Measurements from ENCODE around the gene CACNA1S.

CACNA1S gene

GRCh38 chr1:201034671-201035070, 77.6 kb downstream of the CACNA1S start:
- Mint-ChIP-seq H3K36me3 (no peaks in the 10 kb centered on the region), H3K27ac (no peak overlapping the region), H3K4me1 (no peaks in the 10 kb centered on the region), H3K4me3 (no peak overlapping the region), H3K27me3 (no peaks in the 10 kb centered on the region), H3K9me3 (no peaks in the 10 kb centered on the region)
- ATAC-seq, result no peak

DNA sequence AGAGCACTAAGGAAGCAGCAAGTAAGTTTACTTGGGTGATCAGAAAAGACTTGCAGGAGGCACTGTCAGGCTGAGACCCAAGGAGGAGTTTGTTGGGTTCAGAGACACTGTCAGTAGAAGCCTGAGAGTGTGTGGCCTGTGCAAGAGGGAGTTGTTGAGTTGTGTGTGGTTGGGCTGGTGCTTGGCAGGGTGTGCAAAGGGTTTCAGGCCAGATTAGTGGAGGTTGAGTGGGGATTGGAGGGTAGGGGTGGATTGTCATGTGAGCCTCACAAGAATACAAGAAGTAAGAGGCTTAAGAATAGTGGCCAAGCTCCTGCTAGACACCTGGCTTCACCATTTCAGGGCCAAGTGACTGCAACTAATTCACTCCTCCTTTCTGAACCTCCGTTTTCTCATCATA, 79.8 kb downstream of the CACNA1S start:
- no peak overlapping the region for H3K27ac Mint-ChIP-seq

GRCh38 chr1:201028461-201028889, 83.8 kb downstream of the CACNA1S start:
- Mint-ChIP-seq H3K4me3 (no peak overlapping the region), H3K9me3 (no peaks in the 10 kb centered on the region), H3K27ac (no peak overlapping the region), H3K4me1 (peaks cover 33% of the 10 kb centered on the region), H3K27me3 (no peaks in the 10 kb centered on the region), H3K36me3 (no peaks in the 10 kb centered on the region)
- no peak for ATAC-seq

More for the DNA sequence above, 79.8 kb downstream of the CACNA1S start:
- no peak for ATAC-seq
- H3K9me3 Mint-ChIP-seq, result no peaks in the 10 kb centered on the region
- no peaks in the 10 kb centered on the region for H3K27me3 Mint-ChIP-seq
- no peaks in the 10 kb centered on the region for H3K36me3 Mint-ChIP-seq
- no peak overlapping the region for H3K4me3 Mint-ChIP-seq
- no peaks in the 10 kb centered on the region for H3K4me1 Mint-ChIP-seq

GRCh38 chr1:201026836-201027235, 85.4 kb downstream of the CACNA1S start:
- no peaks in the 10 kb centered on the region for H3K9me3 Mint-ChIP-seq
- peaks cover 45% of the 10 kb centered on the region for H3K4me1 Mint-ChIP-seq
- H3K27ac Mint-ChIP-seq, result peak overlapping the region; percentile 56
- no peaks in the 10 kb centered on the region for H3K36me3 Mint-ChIP-seq
- no peaks in the 10 kb centered on the region for H3K27me3 Mint-ChIP-seq
- ATAC-seq, result no peak
- H3K4me3 Mint-ChIP-seq, result no peak overlapping the region

DNA sequence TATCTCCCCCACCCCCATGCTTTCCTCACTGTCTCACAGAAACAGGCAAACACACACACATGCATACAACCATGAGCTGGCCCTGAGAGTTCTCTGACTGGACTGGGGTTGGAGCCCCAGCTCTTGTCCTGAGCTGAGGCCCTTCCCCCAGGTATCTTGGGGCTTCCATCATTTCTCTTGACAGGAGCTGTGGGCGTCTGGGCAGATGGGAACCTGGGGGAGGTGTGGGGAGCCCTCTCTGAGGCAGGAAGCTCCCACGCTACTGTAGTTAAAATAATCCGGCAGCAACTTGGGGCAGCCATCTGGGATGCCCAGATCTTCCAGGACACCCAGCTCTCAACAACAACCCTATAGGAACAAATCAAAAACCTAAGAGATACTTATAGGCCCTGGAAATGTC, 86.0 kb downstream of the CACNA1S start:
- Mint-ChIP-seq H3K9me3 (no peaks in the 10 kb centered on the region), H3K4me1 (peaks cover 51% of the 10 kb centered on the region), H3K27ac (peak overlapping the region; percentile 56), H3K36me3 (no peaks in the 10 kb centered on the region), H3K27me3 (no peaks in the 10 kb centered on the region), H3K4me3 (no peak overlapping the region)
- no peak for ATAC-seq

DNA sequence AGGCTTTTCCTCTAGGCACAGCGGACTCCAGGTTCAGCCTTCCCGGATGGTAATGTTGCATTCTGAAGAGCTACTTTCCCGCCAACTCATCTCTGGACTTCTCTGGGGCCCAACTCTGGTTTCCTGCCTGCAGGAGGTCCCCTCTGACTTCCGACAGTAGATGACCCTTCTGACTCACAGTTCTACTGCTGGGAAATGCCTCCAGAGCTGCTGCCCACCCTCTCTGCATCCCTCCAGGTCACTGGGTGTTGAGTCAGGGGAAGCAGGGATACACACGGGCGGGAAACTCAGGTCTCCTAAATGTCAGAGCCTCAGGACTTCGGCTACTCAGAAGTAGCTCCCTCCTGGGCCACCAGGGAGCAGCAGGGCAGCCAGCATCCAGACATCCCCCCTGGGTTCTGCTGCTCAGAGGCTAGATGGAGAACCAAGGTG, 86.6 kb downstream of the CACNA1S start:
- Mint-ChIP-seq H3K4me1 (peaks cover 57% of the 10 kb centered on the region), H3K4me3 (no peak overlapping the region), H3K36me3 (no peaks in the 10 kb centered on the region), H3K27me3 (no peaks in the 10 kb centered on the region), H3K27ac (peak overlapping the region; percentile 56), H3K9me3 (no peaks in the 10 kb centered on the region)
- no peak for ATAC-seq

- ATAC-seq, result no peak
- H3K27me3 Mint-ChIP-seq, result no peaks in the 10 kb centered on the region
- no peaks in the 10 kb centered on the region for H3K36me3 Mint-ChIP-seq
- H3K9me3 Mint-ChIP-seq, result no peaks in the 10 kb centered on the region
- H3K4me3 Mint-ChIP-seq, result no peak overlapping the region
- peaks cover 67% of the 10 kb centered on the region for H3K4me1 Mint-ChIP-seq
- no peak overlapping the region for H3K27ac Mint-ChIP-seq
Observed at GRCh38 chr1:201024625-201024998, 87.6 kb downstream of the CACNA1S start.

- Mint-ChIP-seq H3K36me3 (no peaks in the 10 kb centered on the region), H3K27ac (no peak overlapping the region), H3K4me3 (peak overlapping the region; percentile 61), H3K9me3 (no peaks in the 10 kb centered on the region), H3K4me1 (peaks cover 72% of the 10 kb centered on the region), H3K27me3 (no peaks in the 10 kb centered on the region)
- no peak for ATAC-seq
Observed at GRCh38 chr1:201023920-201024624, 88.2 kb downstream of the CACNA1S start.

DNA sequence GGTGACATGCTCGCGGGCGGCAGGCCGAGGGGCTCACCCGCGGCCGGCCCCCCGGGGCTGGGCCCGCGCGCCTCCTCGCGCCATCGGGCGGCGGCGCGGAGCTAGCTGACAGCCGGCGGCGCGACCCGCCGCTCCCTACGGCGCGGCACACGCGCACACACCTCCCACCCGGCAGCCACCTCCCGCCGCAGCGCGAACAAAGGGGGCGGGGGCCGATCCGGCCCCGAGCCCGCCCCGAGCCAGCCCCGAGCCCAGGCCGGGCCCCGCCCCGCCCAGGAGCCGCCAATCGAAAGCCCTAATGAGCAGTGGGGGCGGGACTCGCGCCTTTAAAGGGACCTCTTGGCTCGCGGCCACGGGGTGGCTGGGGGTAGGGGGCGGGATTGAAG, 88.7 kb downstream of the CACNA1S start, which contains the start of gene KIF21B:
TSS of gene KIF21B (minus strand) at position 198 of the 386 bp plus-strand sequence. CDS start 331 bp downstream, outside the sequence.
- Mint-ChIP-seq H3K4me1 (peaks cover 76% of the 10 kb centered on the region), H3K27ac (peak within 1 kb of the TSS; percentile 90), H3K4me3 (peak within 1 kb of the TSS; percentile 91), H3K27me3 (no peaks in the 10 kb centered on the region), H3K36me3 (no peaks in the 10 kb centered on the region), H3K9me3 (no peaks in the 10 kb centered on the region)
- ATAC-seq, result peak; percentile 93

DNA sequence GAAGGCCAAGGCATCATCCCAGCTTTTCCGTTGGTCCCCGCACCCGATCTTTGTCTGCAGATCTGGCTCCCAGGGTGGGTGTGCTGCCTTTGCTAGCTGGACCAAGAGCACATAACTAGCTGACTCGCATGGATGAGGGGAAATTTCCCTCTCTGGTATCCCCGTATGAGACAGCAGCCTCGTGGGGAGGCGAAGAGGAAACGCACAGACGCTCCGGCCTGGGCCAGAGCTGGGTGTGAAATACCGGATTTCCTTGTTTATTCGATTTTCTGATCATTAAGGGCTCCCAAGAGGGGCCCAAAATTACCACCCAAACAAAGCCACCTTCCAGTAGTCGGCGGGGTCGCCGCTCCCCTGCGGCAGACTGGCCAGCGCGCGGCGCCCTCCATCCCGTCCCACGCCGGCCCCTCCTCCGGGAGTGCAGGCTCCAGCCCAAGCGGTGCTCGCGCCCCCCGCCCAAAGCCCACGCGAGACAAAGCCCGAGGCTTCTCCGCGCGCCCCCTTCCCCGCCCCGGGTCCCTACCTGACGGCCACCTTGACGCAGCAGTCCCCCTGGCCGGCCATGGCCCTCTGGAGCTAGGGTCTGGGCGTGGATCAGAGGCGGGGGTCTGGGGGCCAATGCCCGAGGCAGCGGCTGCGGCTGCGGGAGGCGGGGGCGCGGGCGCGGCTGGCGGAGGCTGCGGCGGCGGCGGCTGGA, 89.3 kb downstream of the CACNA1S start:
- Mint-ChIP-seq H3K36me3 (no peaks in the 10 kb centered on the region), H3K4me1 (peaks cover 81% of the 10 kb centered on the region), H3K4me3 (peak overlapping the region; percentile 91), H3K9me3 (no peaks in the 10 kb centered on the region), H3K27me3 (no peaks in the 10 kb centered on the region), H3K27ac (peak overlapping the region; percentile 90)
- peak; percentile 0 for ATAC-seq

- Mint-ChIP-seq H3K27me3 (no peaks in the 10 kb centered on the region), H3K4me1 (peaks cover 86% of the 10 kb centered on the region), H3K27ac (peak overlapping the region; percentile 90), H3K36me3 (no peaks in the 10 kb centered on the region), H3K4me3 (peak overlapping the region; percentile 91), H3K9me3 (no peaks in the 10 kb centered on the region)
- ATAC-seq, result no peak
Observed at GRCh38 chr1:201022493-201022819, 89.8 kb downstream of the CACNA1S start.

DNA sequence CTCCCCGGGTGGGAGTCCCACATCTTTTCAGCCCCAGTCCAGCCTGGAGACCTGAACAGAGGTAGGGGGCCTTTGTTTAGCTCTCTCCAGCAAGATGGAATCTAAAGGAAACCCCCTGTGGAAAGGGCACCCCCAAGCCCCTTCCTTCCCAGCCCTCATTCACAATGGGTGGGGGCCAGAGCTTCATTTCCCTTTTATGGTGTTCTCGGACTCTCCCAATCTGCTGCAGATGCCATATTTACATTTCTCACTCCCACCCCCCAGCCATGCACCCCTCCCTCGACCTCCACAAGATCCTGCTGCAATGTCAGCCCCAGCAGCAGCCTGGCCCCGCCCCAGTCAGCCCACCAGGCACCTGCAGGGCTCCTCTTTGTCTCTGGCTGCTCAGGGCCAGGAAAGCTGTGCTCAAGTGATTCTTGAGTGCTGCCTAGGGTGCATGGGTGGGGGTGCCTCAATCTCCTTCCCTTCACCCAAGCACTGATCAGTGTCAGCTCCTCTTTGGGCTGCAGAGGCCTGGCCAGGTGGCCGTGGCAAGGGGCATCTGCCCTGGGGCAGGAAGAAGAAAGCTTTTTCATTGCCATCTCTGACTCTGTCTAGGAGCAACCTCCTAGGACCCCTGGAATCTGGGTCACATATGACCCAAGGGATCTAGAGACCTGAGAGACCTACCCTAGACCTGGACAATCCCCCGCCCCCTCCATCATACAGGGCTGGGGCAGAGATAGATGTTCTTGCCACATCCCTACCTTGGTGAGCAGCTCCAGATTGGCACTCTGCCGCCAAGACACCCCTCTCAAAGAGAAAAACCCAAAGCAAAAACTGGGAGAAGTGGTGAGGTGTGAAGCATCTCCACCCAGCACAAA, 90.4 kb downstream of the CACNA1S start:
- no peaks in the 10 kb centered on the region for H3K36me3 Mint-ChIP-seq
- no peaks in the 10 kb centered on the region for H3K9me3 Mint-ChIP-seq
- peaks cover 89% of the 10 kb centered on the region for H3K4me1 Mint-ChIP-seq
- peak overlapping the region; percentile 90 for H3K27ac Mint-ChIP-seq
- no peaks in the 10 kb centered on the region for H3K27me3 Mint-ChIP-seq
- peak overlapping the region; percentile 91 for H3K4me3 Mint-ChIP-seq
- no peak for ATAC-seq

DNA sequence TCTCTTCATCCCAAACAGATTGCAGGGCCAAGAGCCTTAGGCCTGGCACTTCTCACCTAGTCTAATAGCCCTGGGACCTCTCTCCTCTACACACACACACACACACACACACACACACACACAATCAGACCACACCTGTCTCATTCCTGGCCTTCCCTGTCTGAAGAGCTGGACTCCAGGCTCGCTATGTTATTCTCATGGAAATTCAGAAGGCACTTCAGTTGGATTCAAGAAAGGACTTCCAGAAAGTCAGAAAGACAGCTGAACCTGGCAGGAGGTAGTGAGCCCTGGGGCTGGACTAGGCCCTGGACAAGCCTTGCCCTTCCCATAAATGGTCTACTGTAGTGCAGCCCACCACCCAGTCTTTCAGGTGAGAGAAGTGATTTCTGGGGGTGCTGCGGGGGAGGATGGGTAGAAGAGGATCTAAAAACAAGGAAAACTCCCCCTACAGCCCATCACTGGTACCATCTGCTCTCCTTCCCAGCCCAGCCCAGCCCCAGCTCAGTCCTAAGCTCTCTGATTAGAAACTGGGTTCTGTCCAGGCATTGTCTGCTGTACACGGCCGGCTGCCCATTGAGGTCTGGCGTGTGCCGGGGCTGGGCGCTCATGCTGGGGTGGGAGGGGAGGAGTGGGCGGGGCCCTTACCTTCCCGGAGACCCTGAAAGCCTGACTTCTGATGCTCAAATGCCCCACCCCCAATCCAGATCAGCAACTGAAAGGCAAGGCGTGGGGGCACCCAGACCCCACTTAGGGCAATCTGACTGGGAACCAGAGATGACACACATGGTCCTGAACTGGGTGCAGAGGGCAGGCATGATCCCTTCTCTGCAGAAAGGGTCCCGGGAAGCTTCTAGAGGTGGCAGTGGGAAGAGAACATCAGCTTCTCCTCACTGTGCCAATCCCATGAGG, 91.3 kb downstream of the CACNA1S start:
- no peaks in the 10 kb centered on the region for H3K9me3 Mint-ChIP-seq
- H3K4me1 Mint-ChIP-seq, result peaks cover 89% of the 10 kb centered on the region
- H3K4me3 Mint-ChIP-seq, result peak overlapping the region; percentile 45
- H3K36me3 Mint-ChIP-seq, result no peaks in the 10 kb centered on the region
- ATAC-seq, result no peak
- no peaks in the 10 kb centered on the region for H3K27me3 Mint-ChIP-seq
- peak overlapping the region; percentile 90 for H3K27ac Mint-ChIP-seq

GRCh38 chr1:201020040-201020591, 92.1 kb downstream of the CACNA1S start:
- Mint-ChIP-seq H3K27ac (peak overlapping the region; percentile 90), H3K9me3 (no peaks in the 10 kb centered on the region), H3K4me1 (peaks cover 89% of the 10 kb centered on the region), H3K27me3 (no peaks in the 10 kb centered on the region), H3K36me3 (no peaks in the 10 kb centered on the region), H3K4me3 (no peak overlapping the region)
- no peak for ATAC-seq

Measured in stimulated activated memory B cell treated with anti-CD40 and anti-IgM and Interleukin-4, amounts not matched to agents 10 μg/mL and 1 μg/mL and 100 μg/mL, for 72 hours (primary cell).